ENCODE measurements around the gene TSPEAR.
"Not testable (repeated sequence)": the region's sequence is repeated elsewhere in the genome, so short reads cannot be mapped to it uniquely, and the experiment has no call there.

Gene TSPEAR

DNA sequence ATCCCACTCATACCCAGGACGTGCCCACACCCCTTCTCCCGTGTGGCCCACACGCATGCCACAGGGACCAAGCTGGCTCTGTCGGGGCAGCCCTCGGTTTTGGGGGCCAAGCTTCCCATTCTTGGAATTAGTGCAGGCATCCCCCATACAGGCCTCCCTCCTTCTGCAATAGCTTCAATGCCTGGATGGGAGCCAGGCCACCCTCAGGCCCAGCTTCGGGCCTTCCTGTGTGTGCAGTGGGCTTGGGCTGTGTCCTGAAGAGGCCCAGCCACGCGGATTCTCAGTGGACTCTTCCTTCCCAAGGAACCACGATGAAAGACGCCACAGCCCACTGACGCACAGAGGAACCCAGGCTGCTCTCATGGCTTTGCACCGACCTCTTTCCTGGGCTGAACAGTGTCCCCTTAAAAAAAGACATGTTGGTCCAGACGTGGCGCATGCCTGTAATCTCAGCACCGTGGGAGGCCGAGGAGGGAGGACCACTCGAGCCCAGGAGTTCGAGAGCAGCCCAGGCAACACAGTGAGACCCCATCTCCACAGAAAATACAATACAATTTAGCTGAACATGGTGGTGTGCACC is 61.8 kb downstream of the TSPEAR start:
- H4K20me1 ChIP-seq (ENCODE audit: insufficient read depth, low read length), result no peaks in the 10 kb centered on the region
- H3K9me3 ChIP-seq (ENCODE audit: low read length), result 0 out of 2 replicates have a peak, but pooled peaks cover 2% of the 10 kb centered on the region
- H3K9me2 ChIP-seq (ENCODE audit: low read depth, low read length), result no peaks in the 10 kb centered on the region
- H3F3A ChIP-seq (ENCODE audit: insufficient read depth, low read length), result no peaks in the 10 kb centered on the region
- no peak overlapping the region for H3K9ac ChIP-seq (ENCODE audit: low read length)
- H3K4me1 ChIP-seq (ENCODE audit: insufficient read depth, low read length, severe bottlenecking), result no peaks in the 10 kb centered on the region
- no peak overlapping the region for H2AFZ ChIP-seq (ENCODE audit: low read length)
- no peak overlapping the region for H3K27ac ChIP-seq (ENCODE audit: low read depth, low read length, poor library complexity, severe bottlenecking)
- no peak overlapping the region for H3K4me3 ChIP-seq (ENCODE audit: low read depth, low read length, poor library complexity, severe bottlenecking)
- H3K79me2 ChIP-seq (ENCODE audit: insufficient read depth, low read length), result no peaks in the 10 kb centered on the region
- no peaks in the 10 kb centered on the region for H3K27me3 ChIP-seq (ENCODE audit: insufficient read depth, low read length)
- no peak for TF ChIP-seq EZH2 (IDR thresholded peaks at IDR 0.05; ENCODE audit: borderline replicate concordance, low read length)
- TF ChIP-seq, protein P1, sequence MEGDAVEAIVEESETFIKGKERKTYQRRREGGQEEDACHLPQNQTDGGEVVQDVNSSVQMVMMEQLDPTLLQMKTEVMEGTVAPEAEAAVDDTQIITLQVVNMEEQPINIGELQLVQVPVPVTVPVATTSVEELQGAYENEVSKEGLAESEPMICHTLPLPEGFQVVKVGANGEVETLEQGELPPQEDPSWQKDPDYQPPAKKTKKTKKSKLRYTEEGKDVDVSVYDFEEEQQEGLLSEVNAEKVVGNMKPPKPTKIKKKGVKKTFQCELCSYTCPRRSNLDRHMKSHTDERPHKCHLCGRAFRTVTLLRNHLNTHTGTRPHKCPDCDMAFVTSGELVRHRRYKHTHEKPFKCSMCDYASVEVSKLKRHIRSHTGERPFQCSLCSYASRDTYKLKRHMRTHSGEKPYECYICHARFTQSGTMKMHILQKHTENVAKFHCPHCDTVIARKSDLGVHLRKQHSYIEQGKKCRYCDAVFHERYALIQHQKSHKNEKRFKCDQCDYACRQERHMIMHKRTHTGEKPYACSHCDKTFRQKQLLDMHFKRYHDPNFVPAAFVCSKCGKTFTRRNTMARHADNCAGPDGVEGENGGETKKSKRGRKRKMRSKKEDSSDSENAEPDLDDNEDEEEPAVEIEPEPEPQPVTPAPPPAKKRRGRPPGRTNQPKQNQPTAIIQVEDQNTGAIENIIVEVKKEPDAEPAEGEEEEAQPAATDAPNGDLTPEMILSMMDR (IDR thresholded peaks at IDR 0.05; ENCODE audit: low read length), result no peak
- H3K36me3 ChIP-seq (ENCODE audit: insufficient read depth, low read length), result no peaks in the 10 kb centered on the region; the same call in 1 of the 2 replicates
- H3K4me2 ChIP-seq (ENCODE audit: low read length), result no peak overlapping the region

DNA sequence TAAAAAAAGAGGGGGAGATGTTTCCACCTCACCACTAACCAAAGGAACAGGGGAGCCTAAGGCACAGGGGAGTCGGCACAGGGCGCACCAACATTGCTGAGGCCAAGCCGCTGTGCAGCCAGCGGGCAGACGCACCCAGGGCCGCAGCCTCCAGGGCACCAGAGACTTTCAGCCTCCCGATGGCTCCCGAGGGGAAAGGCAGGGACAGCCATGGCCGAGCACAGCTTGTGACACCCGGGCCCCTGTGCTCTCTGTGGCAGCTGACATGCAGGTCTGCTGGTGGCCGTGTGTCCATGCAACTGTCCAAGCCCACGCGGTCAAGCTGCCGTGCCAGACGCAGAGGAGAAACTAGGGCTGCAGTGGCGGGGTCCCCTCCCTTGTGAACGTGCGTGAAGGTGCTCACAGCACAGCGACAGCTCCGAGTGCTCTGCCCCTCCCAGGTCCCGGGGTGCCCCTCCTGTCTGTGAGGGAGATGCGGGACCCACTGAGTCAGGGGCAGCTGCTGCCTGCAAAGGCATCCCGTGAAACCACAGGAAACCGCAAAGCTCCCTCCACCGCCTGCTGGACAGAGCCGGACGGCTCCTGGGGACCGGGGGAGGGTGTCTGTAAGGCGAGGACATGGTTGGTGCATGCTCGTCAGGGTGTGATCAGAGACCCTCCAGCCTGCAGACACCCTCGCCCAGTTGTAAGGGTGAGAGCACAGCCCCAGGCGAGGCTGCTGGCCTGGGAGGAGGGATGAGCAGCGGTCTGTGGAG is 62.6 kb downstream of the TSPEAR start:
- Histone ChIP-seq H3K9me2 (ENCODE audit: low read depth, low read length) (no peaks in the 10 kb centered on the region), H3K4me1 (ENCODE audit: insufficient read depth, low read length, severe bottlenecking) (no peaks in the 10 kb centered on the region), H3K4me2 (ENCODE audit: low read length) (no peak overlapping the region), H3K9ac (ENCODE audit: low read length) (no peak overlapping the region), H3F3A (ENCODE audit: insufficient read depth, low read length) (no peaks in the 10 kb centered on the region), H2AFZ (ENCODE audit: low read length) (no peak overlapping the region), H3K79me2 (ENCODE audit: insufficient read depth, low read length) (no peaks in the 10 kb centered on the region), H3K4me3 (ENCODE audit: low read depth, low read length, poor library complexity, severe bottlenecking) (no peak overlapping the region), H3K36me3 (ENCODE audit: insufficient read depth, low read length) (no peaks in the 10 kb centered on the region; the same call in 1 of the 2 replicates), H3K27ac (ENCODE audit: low read depth, low read length, poor library complexity, severe bottlenecking) (no peak overlapping the region), H3K9me3 (ENCODE audit: low read length) (peaks cover 6% of the 10 kb centered on the region; the same call in 1 of the 2 replicates), H3K27me3 (ENCODE audit: insufficient read depth, low read length) (no peaks in the 10 kb centered on the region), H4K20me1 (ENCODE audit: insufficient read depth, low read length) (no peaks in the 10 kb centered on the region)
- TF ChIP-seq EZH2 (IDR thresholded peaks at IDR 0.05; ENCODE audit: borderline replicate concordance, low read length), result no peak
- TF ChIP-seq, protein P1 (IDR thresholded peaks at IDR 0.05; ENCODE audit: low read length), result no peak

DNA sequence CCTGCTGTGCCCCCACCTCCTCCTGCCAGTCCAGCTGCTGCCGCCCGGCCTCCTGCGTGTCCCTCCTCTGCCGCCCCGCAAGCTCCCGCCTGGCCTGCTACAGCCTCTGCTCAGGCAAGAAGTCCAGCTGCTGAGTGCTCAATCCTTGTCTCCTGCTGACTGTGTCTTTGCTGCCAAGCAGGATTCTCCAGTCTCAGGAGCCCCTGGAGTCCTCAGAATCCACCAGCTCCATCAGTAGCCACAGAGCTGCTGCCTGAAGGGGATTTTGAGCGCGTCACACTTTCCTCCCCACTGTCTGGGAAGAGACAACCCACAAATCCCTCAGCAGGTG is 64.2 kb downstream of the TSPEAR start:
- Histone ChIP-seq H3K36me3 (ENCODE audit: insufficient read depth, low read length) (no peaks in the 10 kb centered on the region), H3F3A (ENCODE audit: insufficient read depth, low read length) (no peaks in the 10 kb centered on the region), H3K27me3 (ENCODE audit: insufficient read depth, low read length) (no peaks in the 10 kb centered on the region), H4K20me1 (ENCODE audit: insufficient read depth, low read length) (no peaks in the 10 kb centered on the region), H3K4me1 (ENCODE audit: insufficient read depth, low read length, severe bottlenecking) (no peaks in the 10 kb centered on the region), H3K9me3 (ENCODE audit: low read length) (peaks cover 8% of the 10 kb centered on the region), H3K79me2 (ENCODE audit: insufficient read depth, low read length) (no peaks in the 10 kb centered on the region), H3K27ac (ENCODE audit: low read depth, low read length, poor library complexity, severe bottlenecking) (no peak overlapping the region), H3K4me2 (ENCODE audit: low read length) (no peak overlapping the region), H2AFZ (ENCODE audit: low read length) (no peak overlapping the region), H3K4me3 (ENCODE audit: low read depth, low read length, poor library complexity, severe bottlenecking) (no peak overlapping the region), H3K9me2 (ENCODE audit: low read depth, low read length) (no peaks in the 10 kb centered on the region), H3K9ac (ENCODE audit: low read length) (no peak overlapping the region)
- TF ChIP-seq EZH2 (IDR thresholded peaks at IDR 0.05; ENCODE audit: borderline replicate concordance, low read length), result no peak
- TF ChIP-seq, protein P1 (IDR thresholded peaks at IDR 0.05; ENCODE audit: low read length), result no peak

DNA sequence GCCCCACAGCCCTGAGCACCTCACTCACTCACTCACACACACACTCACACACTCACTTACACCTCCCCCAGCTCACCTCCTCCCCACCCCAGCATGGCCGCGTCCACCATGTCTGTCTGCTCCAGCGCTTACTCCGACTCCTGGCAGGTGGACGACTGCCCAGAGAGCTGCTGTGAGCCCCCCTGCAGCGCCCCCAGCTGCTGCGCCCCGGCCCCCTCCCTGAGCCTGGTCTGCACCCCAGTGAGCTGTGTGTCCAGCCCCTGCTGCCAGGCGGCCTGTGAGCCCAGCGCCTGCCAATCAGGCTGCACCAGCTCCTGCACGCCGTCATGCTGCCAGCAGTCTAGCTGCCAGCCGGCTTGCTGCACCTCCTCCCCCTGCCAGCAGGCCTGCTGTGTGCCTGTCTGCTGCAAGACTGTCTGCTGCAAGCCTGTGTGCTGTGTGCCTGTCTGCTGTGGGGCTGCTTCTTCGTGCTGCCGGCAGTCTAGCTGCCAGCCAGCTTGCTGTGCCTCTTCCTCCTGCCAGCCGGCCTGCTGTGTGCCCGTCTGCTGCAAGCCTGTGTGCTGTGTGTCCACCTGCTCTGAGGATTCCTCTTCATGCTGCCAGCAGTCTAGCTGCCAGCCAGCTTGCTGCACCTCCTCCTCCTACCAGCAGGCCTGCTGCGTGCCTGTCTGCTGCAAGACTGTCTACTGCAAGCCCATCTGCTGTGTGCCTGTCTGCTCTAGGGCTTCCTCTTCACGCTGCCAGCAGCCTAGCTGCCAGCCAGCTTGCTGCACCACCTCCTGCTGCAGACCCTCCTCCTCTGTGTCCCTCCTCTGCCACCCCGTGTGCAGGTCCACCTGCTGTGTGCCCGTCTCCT is 64.8 kb downstream of the TSPEAR start, which contains the start of gene KRTAP10-11:
TSS of gene KRTAP10-11 (plus strand) at position 49 of the 856 bp plus-strand sequence. CDS start at position 94, 45 bp downstream.
- not testable (repeated sequence) for H3K4me2 ChIP-seq (ENCODE audit: low read length); H3K4me1 ChIP-seq (ENCODE audit: insufficient read depth, low read length, severe bottlenecking); H3K27me3 ChIP-seq (ENCODE audit: insufficient read depth, low read length); H3K27ac ChIP-seq (ENCODE audit: low read depth, low read length, poor library complexity, severe bottlenecking); H3K4me3 ChIP-seq (ENCODE audit: low read depth, low read length, poor library complexity, severe bottlenecking); H3K79me2 ChIP-seq (ENCODE audit: insufficient read depth, low read length); H3K9ac ChIP-seq (ENCODE audit: low read length); H2AFZ ChIP-seq (ENCODE audit: low read length); H3K36me3 ChIP-seq (ENCODE audit: insufficient read depth, low read length); H3F3A ChIP-seq (ENCODE audit: insufficient read depth, low read length); H3K9me3 ChIP-seq (ENCODE audit: low read length); H3K9me2 ChIP-seq (ENCODE audit: low read depth, low read length); H4K20me1 ChIP-seq (ENCODE audit: insufficient read depth, low read length)
